ENCODE results near the gene SPACA7.

SPACA7 gene

GRCh38 chr13:112477070-112477619 is 101.0 kb downstream of the SPACA7 start:
- H3K36me3 Mint-ChIP-seq: peaks cover 7% of the 10 kb centered on the region
- no peaks in the 10 kb centered on the region for H3K4me1 Mint-ChIP-seq
- H3K9me3 Mint-ChIP-seq: no peaks in the 10 kb centered on the region
- H3K4me3 Mint-ChIP-seq: no peak overlapping the region
- H3K27ac Mint-ChIP-seq: no peak overlapping the region
- H3K27me3 Mint-ChIP-seq: no peaks in the 10 kb centered on the region

GRCh38 chr13:112479389-112479788 is 103.2 kb downstream of the SPACA7 start:
- H3K4me3 Mint-ChIP-seq: no peak overlapping the region
- no peak overlapping the region for H3K27ac Mint-ChIP-seq
- no peaks in the 10 kb centered on the region for H3K27me3 Mint-ChIP-seq
- H3K4me1 Mint-ChIP-seq: no peaks in the 10 kb centered on the region
- H3K36me3 Mint-ChIP-seq: peaks cover 9% of the 10 kb centered on the region
- H3K9me3 Mint-ChIP-seq: no peaks in the 10 kb centered on the region

- Mint-ChIP-seq H3K36me3 (peaks cover 16% of the 10 kb centered on the region), H3K27me3 (no peaks in the 10 kb centered on the region), H3K4me1 (no peaks in the 10 kb centered on the region), H3K27ac (no peak overlapping the region), H3K4me3 (no peak overlapping the region), H3K9me3 (no peaks in the 10 kb centered on the region)
Observed at GRCh38 chr13:112481458-112481857, 105.3 kb downstream of the SPACA7 start.

- H3K27ac Mint-ChIP-seq: no peak overlapping the region
- no peaks in the 10 kb centered on the region for H3K4me1 Mint-ChIP-seq
- H3K27me3 Mint-ChIP-seq: no peaks in the 10 kb centered on the region
- H3K36me3 Mint-ChIP-seq: peaks cover 22% of the 10 kb centered on the region
- H3K9me3 Mint-ChIP-seq: no peaks in the 10 kb centered on the region
- no peak overlapping the region for H3K4me3 Mint-ChIP-seq
Observed at GRCh38 chr13:112483299-112483698, 107.1 kb downstream of the SPACA7 start.
